Loucy (cell line): ENCODE measurements around the gene RAB11FIP5.

Source experiments
- H2AFZ ChIP-seq: fragments of 200-600 bp; sonication (generic); 2 replicates; pipeline ENCODE4 v1.6.0; 2016; ENCODE audit warnings: antibody characterized with exemption, mild to moderate bottlenecking, low read length, moderate library complexity
- H3F3A ChIP-seq: fragments of 200-600 bp; 2 replicates; pipeline ENCODE4 v1.6.0; 2016; ENCODE audit warnings: antibody characterized with exemption, low read depth, mild to moderate bottlenecking
- H3K27me3 ChIP-seq: fragments of 200-600 bp; sonication (generic); 2 replicates; pipeline ENCODE4 v1.6.1; 2014; ENCODE audit warnings: low read length, mild to moderate bottlenecking; ENCODE audit not compliant: insufficient read depth, poor library complexity, severe bottlenecking
- H3K36me3 ChIP-seq: fragments of 200-600 bp; sonication (generic); 2 replicates; pipeline ENCODE4 v1.6.1; 2016; ENCODE audit warnings: low read length; ENCODE audit not compliant: insufficient read depth
- H3K4me1 ChIP-seq: fragments of 200-600 bp; sonication (generic); 2 replicates; pipeline ENCODE4 v1.5.1; 2014; ENCODE audit warnings: low read length, mild to moderate bottlenecking; ENCODE audit not compliant: insufficient read depth, poor library complexity, severe bottlenecking
- H3K4me2 ChIP-seq: fragments of 200-600 bp; sonication (generic); 2 replicates; pipeline ENCODE4 v1.6.0; 2014; ENCODE audit warnings: antibody characterized with exemption, low read length, low read depth, mild to moderate bottlenecking; ENCODE audit not compliant: poor library complexity, severe bottlenecking
- H3K4me3 ChIP-seq: fragments of 200-600 bp; sonication (generic); 2 replicates; pipeline ENCODE4 v1.5.1; 2014; ENCODE audit warnings: low read length, mild to moderate bottlenecking, mixed read lengths; ENCODE audit not compliant: poor library complexity, severe bottlenecking
- H3K79me2 ChIP-seq: fragments of 200-600 bp; sonication (generic); 2 replicates; pipeline ENCODE4 v1.6.1; 2014; ENCODE audit warnings: low read length; ENCODE audit not compliant: insufficient read depth
- H3K9ac ChIP-seq: fragments of 200-600 bp; sonication (generic); 2 replicates; pipeline ENCODE4 v1.6.0; 2014; ENCODE audit warnings: mild to moderate bottlenecking, low read depth, low read length, moderate library complexity; ENCODE audit not compliant: poor library complexity, severe bottlenecking
- H3K9me2 ChIP-seq: fragments of 200-600 bp; sonication (generic); replicated peaks from 2 replicates; pipeline ENCODE4 v1.6.1; 2016; ENCODE audit warnings: low read depth, low read length, mixed read lengths
- H3K9me3 ChIP-seq: fragments of 200-600 bp; sonication (generic); 2 replicates; pipeline ENCODE4 v1.6.1; 2014; ENCODE audit warnings: mild to moderate bottlenecking, antibody characterized with exemption, low read length, low read depth; ENCODE audit not compliant: insufficient read depth
- H4K20me1 ChIP-seq: fragments of 200-600 bp; sonication (generic); 2 replicates; pipeline ENCODE4 v1.6.0; 2014; ENCODE audit warnings: antibody characterized with exemption, low read length, mild to moderate bottlenecking; ENCODE audit not compliant: insufficient read depth, poor library complexity, severe bottlenecking
- CTCF ChIP-seq: fragments of 200-600 bp; sonication (generic); conservative IDR thresholded peaks from 2 replicates; pipeline ENCODE4 v1.5.1; 2014; ENCODE audit warnings: mild to moderate bottlenecking, antibody characterized with exemption, low read length
- EZH2phosphoT487 ChIP-seq: fragments of 200-600 bp; IDR thresholded peaks from 2 replicates; pipeline ENCODE4 v1.6.1; 2018; ENCODE audit warnings: antibody characterized with exemption, mild to moderate bottlenecking, moderate library complexity, borderline replicate concordance

The RAB11FIP5 gene

GRCh38 chr2:73085691-73086090, 27.1 kb downstream of the RAB11FIP5 start:
- TF ChIP-seq CTCF: peak; percentile 93
- no peak for TF ChIP-seq EZH2phosphoT487
- no peak overlapping the region for H3K4me3 ChIP-seq
- no peaks in the 10 kb centered on the region for H3K9me3 ChIP-seq
- no peaks in the 10 kb centered on the region for H3K27me3 ChIP-seq
- H3K9ac ChIP-seq: no peak overlapping the region
- no peaks in the 10 kb centered on the region for H3F3A ChIP-seq
- no peaks in the 10 kb centered on the region for H4K20me1 ChIP-seq
- H3K4me2 ChIP-seq: no peak overlapping the region
- H3K79me2 ChIP-seq: no peaks in the 10 kb centered on the region
- no peaks in the 10 kb centered on the region for H3K9me2 ChIP-seq
- peaks cover 19% of the 10 kb centered on the region; the same call in 1 of the 2 replicates for H3K36me3 ChIP-seq
- H3K4me1 ChIP-seq: no peaks in the 10 kb centered on the region
- H2AFZ ChIP-seq: no peak overlapping the region

GRCh38 chr2:73084971-73085370, 27.8 kb downstream of the RAB11FIP5 start:
- Histone ChIP-seq H3K4me1 (no peaks in the 10 kb centered on the region), H4K20me1 (no peaks in the 10 kb centered on the region), H3K9me3 (no peaks in the 10 kb centered on the region), H3K4me3 (no peak overlapping the region), H3K4me2 (no peak overlapping the region), H3K27me3 (no peaks in the 10 kb centered on the region), H3K9ac (no peak overlapping the region), H2AFZ (no peak overlapping the region), H3K36me3 (peaks cover 23% of the 10 kb centered on the region; the same call in 1 of the 2 replicates), H3F3A (no peaks in the 10 kb centered on the region), H3K9me2 (no peaks in the 10 kb centered on the region), H3K79me2 (no peaks in the 10 kb centered on the region)
- no peak for TF ChIP-seq CTCF
- no peak for TF ChIP-seq EZH2phosphoT487

GRCh38 chr2:73083886-73084800, 28.6 kb downstream of the RAB11FIP5 start:
- Histone ChIP-seq H4K20me1 (no peaks in the 10 kb centered on the region), H3K27me3 (no peaks in the 10 kb centered on the region), H3K4me3 (no peak overlapping the region), H2AFZ (no peak overlapping the region), H3K4me1 (no peaks in the 10 kb centered on the region), H3K9me3 (no peaks in the 10 kb centered on the region), H3K9ac (no peak overlapping the region), H3K4me2 (no peak overlapping the region), H3K79me2 (no peaks in the 10 kb centered on the region), H3K9me2 (no peaks in the 10 kb centered on the region), H3F3A (no peaks in the 10 kb centered on the region), H3K36me3 (peaks cover 24% of the 10 kb centered on the region; the same call in 1 of the 2 replicates)
- TF ChIP-seq EZH2phosphoT487 (no peak), CTCF (no peak)
